Epithelial cell of proximal tubule (primary cell): Measurements from ENCODE around the gene DACH2. TPM values are rescaled to one million over a fixed set of nuclear protein-coding genes. Genes with fewer than 3 reads are reported as not detected.

Experiments used
- DNase-seq: peaks from one replicate; pipeline ENCODE4 v3.0.0-alpha.2; 2011; ENCODE audit warnings: low read depth
- H3K4me3 ChIP-seq: 2 replicates; pipeline ENCODE4 v1.5.1; 2011; ENCODE audit warnings: low read depth, mild to moderate bottlenecking, low read length
- CTCF ChIP-seq: conservative IDR thresholded peaks from 2 replicates; pipeline ENCODE4 v1.5.1; 2012; ENCODE audit warnings: low read depth, mild to moderate bottlenecking, low read length
- total RNA-seq: library from RNA; depleted of rRNA; stranded (reverse); fragments of >200 nt; gene quantifications from 2 replicates; pipeline ENCODE4 v1.2.3, GENCODE V29; 2015

The DACH2 gene
- total RNA-seq, 1 donor from 2014 or later = not detected

GRCh38 chrX:86696951-86697350 is 548.7 kb downstream of the DACH2 start:
- no peak for TF ChIP-seq CTCF
- H3K4me3 ChIP-seq = no peak overlapping the region
- no peak for DNase-seq

GRCh38 chrX:86711531-86712180 is 563.4 kb downstream of the DACH2 start:
- no peak overlapping the region for H3K4me3 ChIP-seq
- TF ChIP-seq CTCF = no peak
- no peak for DNase-seq

GRCh38 chrX:86714441-86714840 is 566.2 kb downstream of the DACH2 start:
- no peak overlapping the region for H3K4me3 ChIP-seq
- TF ChIP-seq CTCF = no peak
- no peak for DNase-seq

GRCh38 chrX:86724277-86724676 is 576.0 kb downstream of the DACH2 start:
- DNase-seq = no peak
- no peak for TF ChIP-seq CTCF
- no peak overlapping the region for H3K4me3 ChIP-seq

GRCh38 chrX:86747091-86747490 is 598.8 kb downstream of the DACH2 start:
- H3K4me3 ChIP-seq = no peak overlapping the region
- no peak for TF ChIP-seq CTCF
- no peak for DNase-seq

GRCh38 chrX:86805241-86805640 is 657.0 kb downstream of the DACH2 start:
- no peak overlapping the region for H3K4me3 ChIP-seq
- no peak for TF ChIP-seq CTCF
- DNase-seq = no peak

GRCh38 chrX:86806786-86807185 is 658.5 kb downstream of the DACH2 start:
- H3K4me3 ChIP-seq = no peak overlapping the region
- no peak for DNase-seq
- TF ChIP-seq CTCF = peak; percentile 35
